A673 (cell line): ENCODE results near the gene PCSK6. TPM values are rescaled to one million over a fixed set of nuclear protein-coding genes. Genes with fewer than 3 reads are reported as not detected.

ENCODE experiments used
- BruUV-seq: library from RNA; stranded (reverse); fragments of 400-500 nt; replicated peaks from 2 replicates; lab custom pipeline; 2021; lab: Mats Ljungman, UMichigan
- CTCF ChIA-PET: fragments of 300-600 bp; sonication (Branson Sonifier 250); formaldehyde crosslinking; loops from one replicate; lab custom pipeline; 2022; ENCODE audit warnings: antibody characterized with exemption; lab: Charles Lee
- POLR2A ChIA-PET: fragments of 300-600 bp; sonication (Branson Sonifier 250); formaldehyde crosslinking; loops from one replicate; lab custom pipeline; 2022; ENCODE audit warnings: antibody characterized with exemption; ENCODE audit not compliant: low non-redundant PET; lab: Charles Lee
- DNase-seq: peaks from one replicate; pipeline ENCODE4 v3.0.0-alpha.2; 2015; ENCODE audit warnings: low spot score
- H3K27ac ChIP-seq: fragments of 200-600 bp; sonication (generic); 2 replicates; pipeline ENCODE4 v1.5.1; 2016; ENCODE audit warnings: mixed run types, low read depth, mild to moderate bottlenecking, mixed read lengths, antibody characterized with exemption, low read length; ENCODE audit not compliant: poor library complexity, severe bottlenecking
- H3K27me3 ChIP-seq: fragments of 200-600 bp; sonication (generic); replicated peaks from 2 replicates; pipeline ENCODE4 v1.6.1; 2017; ENCODE audit warnings: mixed run types, low read depth, mild to moderate bottlenecking, mixed read lengths, antibody characterized with exemption, low read length; ENCODE audit not compliant: insufficient read depth, poor library complexity
- H3K36me3 ChIP-seq: fragments of 200-600 bp; sonication (generic); 2 replicates; pipeline ENCODE4 v1.6.1; 2016; ENCODE audit warnings: mixed run types, mild to moderate bottlenecking, mixed read lengths, antibody characterized with exemption, low read length; ENCODE audit not compliant: insufficient read depth, poor library complexity, severe bottlenecking
- H3K4me1 ChIP-seq: fragments of 200-600 bp; sonication (generic); 2 replicates; pipeline ENCODE4 v1.6.1; 2017; ENCODE audit warnings: mixed run types, mild to moderate bottlenecking, mixed read lengths, antibody characterized with exemption, low read length; ENCODE audit not compliant: insufficient read depth, poor library complexity, severe bottlenecking
- H3K4me3 ChIP-seq: fragments of 200-600 bp; sonication (generic); 2 replicates; pipeline ENCODE4 v1.5.1; 2016; ENCODE audit warnings: low read depth, mixed run types, mild to moderate bottlenecking, mixed read lengths, low read length; ENCODE audit not compliant: poor library complexity, severe bottlenecking
- H3K9me3 ChIP-seq: fragments of 200-600 bp; sonication (generic); 2 replicates; pipeline ENCODE4 v1.6.1; 2016; ENCODE audit warnings: mixed run types, low read depth, mild to moderate bottlenecking, mixed read lengths, antibody characterized with exemption, low read length; ENCODE audit not compliant: poor library complexity, severe bottlenecking
- CTCF ChIP-seq: fragments of 300-800, 200-600 bp; sonication (generic); conservative IDR thresholded peaks from 2 replicates; pipeline ENCODE4 v1.5.1; 2017; ENCODE audit warnings: low read depth, mild to moderate bottlenecking, antibody characterized with exemption, low read length, moderate library complexity, mixed read lengths
- EZH2 ChIP-seq: fragments of 200-600 bp; sonication (generic); IDR thresholded peaks from 2 replicates; pipeline ENCODE4 v1.6.1; 2017; ENCODE audit warnings: borderline replicate concordance, low read depth, mild to moderate bottlenecking, mixed read lengths, antibody characterized with exemption, low read length; ENCODE audit not compliant: poor library complexity, severe bottlenecking
- intact Hi-C: fragments of 100-400 bp; cut with micrococcal nuclease; formaldehyde crosslinking; loops from one replicate; pipeline ENCODE4 v1.10.0; 2022; ENCODE audit not compliant: unreplicated experiment
- total RNA-seq: library from RNA; stranded (reverse); gene quantifications from 2 replicates; pipeline ENCODE4 v1.2.3, GENCODE V29; 2021

The PCSK6 gene
- total RNA-seq, 1 experiment from 2014 or later = 2.6 TPM

- DNase-seq = no peak
- ChIA-PET POLR2A (interaction anchor here (0.6 kb wide), 1 partner anchor 248 kb away, joined by 3 read pairs; no protein-coding TSS in a partner anchor), CTCF (no interaction called here)
- H3K27ac ChIP-seq = no peak overlapping the region
- H3K9me3 ChIP-seq = no peaks in the 10 kb centered on the region
- no peaks in the 10 kb centered on the region for H3K4me1 ChIP-seq
- H3K4me3 ChIP-seq = no peak overlapping the region
- intact Hi-C loops = no loop called here
- no TSS peak for BruUV-seq
- H3K36me3 ChIP-seq = peaks cover 18% of the 10 kb centered on the region
- TF ChIP-seq EZH2 (no peak), CTCF (no peak)
- no peaks in the 10 kb centered on the region for H3K27me3 ChIP-seq
Observed at GRCh38 chr15:101266787-101267186, 222.7 kb downstream of the PCSK6 start.

GRCh38 chr15:101266034-101266433 is 223.5 kb downstream of the PCSK6 start:
- H3K27ac ChIP-seq = no peak overlapping the region
- POLR2A ChIA-PET = no interaction called here
- no peaks in the 10 kb centered on the region for H3K27me3 ChIP-seq
- H3K4me1 ChIP-seq = no peaks in the 10 kb centered on the region
- H3K9me3 ChIP-seq = no peaks in the 10 kb centered on the region
- no peak overlapping the region for H3K4me3 ChIP-seq
- peaks cover 11% of the 10 kb centered on the region for H3K36me3 ChIP-seq
- TF ChIP-seq EZH2 = no peak
- no peak for TF ChIP-seq CTCF
- intact Hi-C loops = no loop called here
- no TSS peak for BruUV-seq
- no peak for DNase-seq
- CTCF ChIA-PET = no interaction called here

GRCh38 chr15:101264911-101265641 is 224.4 kb downstream of the PCSK6 start:
- CTCF ChIA-PET = no interaction called here

More at GRCh38 chr15:101264911-101265641, 224.4 kb downstream of the PCSK6 start:
- Histone ChIP-seq H3K27me3 (no peaks in the 10 kb centered on the region), H3K4me1 (no peaks in the 10 kb centered on the region), H3K36me3 (peaks cover 1% of the 10 kb centered on the region), H3K9me3 (no peaks in the 10 kb centered on the region), H3K27ac (no peak overlapping the region), H3K4me3 (no peak overlapping the region)
- intact Hi-C loops = no loop called here
- no peak for DNase-seq
- TF ChIP-seq CTCF (no peak), EZH2 (no peak)
- BruUV-seq = no TSS peak
- POLR2A ChIA-PET = no interaction called here
